HG02981 (cell line): Measurements from ENCODE around the gene VPS33B.
"Not testable (repeated sequence)": the region's sequence is repeated elsewhere in the genome, so short reads cannot be mapped to it uniquely, and the experiment has no call there.

Source experiments
- ATAC-seq: cut with Tn5 transposase; IDR thresholded peaks from one replicate; pipeline ENCODE4 v1.9.1; 2021; ENCODE audit warnings: mild to moderate bottlenecking, moderate library complexity; ENCODE audit not compliant: unreplicated experiment

The VPS33B gene

DNA sequence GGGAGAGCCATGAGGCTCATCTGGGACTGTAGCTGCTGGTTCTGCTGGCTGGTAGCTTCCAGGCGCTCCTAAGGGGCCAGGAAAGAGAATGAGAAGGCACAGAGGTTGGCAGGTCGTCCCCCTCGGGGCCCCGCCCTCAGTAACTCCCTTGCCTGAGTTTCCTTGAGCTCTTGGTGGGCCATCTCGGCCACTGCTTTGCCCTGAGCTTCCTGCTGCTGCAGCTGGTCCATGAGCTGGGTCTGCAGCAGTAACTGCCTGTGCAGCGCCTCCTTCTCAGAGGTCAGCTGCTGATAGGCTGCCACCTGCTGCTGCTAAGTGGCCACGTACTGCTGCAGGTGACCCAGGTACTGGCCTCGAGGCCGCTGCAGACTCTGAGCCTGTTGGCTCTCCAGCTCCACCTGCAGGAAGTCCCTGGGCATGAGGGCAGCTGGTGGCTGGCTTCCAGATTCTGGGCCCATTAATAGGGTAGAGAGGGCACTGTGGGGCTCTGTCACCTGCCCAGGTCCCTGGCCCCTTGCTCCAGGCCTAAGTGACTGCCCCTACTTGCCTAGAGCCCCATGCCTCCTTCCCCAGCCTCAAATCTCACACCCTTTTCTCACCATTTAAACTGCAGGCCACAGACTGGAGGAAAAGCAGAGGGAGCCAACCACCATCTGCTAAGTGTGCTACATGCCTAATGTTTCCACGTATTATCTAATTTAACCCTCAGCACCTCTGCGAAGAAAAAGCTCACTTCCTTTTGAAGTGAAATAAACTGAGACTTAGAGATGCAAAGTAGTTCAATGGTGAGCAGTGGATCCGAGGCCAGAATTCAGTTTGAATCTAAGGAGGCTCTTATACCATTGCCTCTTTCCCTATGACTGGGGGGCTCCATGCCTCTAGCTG lies 10.8 kb upstream of the VPS33B start:
- ATAC-seq: no peak

DNA sequence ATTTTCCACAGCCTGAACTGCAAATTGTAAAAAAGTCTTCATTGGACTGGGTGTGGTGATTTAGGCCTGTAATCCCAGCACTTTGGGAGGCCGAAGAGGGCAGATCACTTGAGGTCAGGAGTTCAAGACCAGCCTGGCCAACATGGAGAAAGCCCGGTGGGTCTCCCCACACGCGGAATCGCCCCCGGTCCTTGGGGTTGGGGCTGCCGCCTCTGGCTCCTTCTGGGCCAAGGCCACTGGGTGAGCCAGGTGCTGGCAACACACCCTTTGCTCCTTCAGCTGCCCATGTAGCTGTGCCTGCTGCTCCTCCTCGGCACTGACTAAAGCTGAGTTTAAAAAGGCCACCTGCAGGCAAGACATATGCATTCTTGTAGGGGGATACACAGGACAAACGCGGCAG lies 9.4 kb upstream of the VPS33B start:
- no peak for ATAC-seq

DNA sequence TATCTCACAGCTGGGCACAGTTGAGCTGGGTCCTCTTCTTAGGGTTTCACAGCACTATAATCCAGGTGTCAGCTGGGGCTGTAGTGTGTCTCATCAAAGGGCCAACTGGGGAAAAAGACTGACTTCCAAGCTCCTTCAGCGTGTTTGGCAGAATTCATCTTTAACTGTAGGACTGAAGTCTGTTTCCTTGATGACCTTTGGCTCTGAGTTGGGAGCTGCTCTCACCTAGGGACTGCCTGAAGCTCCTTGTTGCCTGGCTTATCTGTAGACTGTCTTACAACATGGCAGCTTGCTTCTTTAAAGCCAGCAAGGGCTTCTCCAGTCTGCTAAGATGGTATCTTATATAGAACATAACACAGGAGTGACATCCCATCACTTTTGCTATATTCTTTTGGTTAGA lies 5.3 kb upstream of the VPS33B start:
- no peak for ATAC-seq

DNA sequence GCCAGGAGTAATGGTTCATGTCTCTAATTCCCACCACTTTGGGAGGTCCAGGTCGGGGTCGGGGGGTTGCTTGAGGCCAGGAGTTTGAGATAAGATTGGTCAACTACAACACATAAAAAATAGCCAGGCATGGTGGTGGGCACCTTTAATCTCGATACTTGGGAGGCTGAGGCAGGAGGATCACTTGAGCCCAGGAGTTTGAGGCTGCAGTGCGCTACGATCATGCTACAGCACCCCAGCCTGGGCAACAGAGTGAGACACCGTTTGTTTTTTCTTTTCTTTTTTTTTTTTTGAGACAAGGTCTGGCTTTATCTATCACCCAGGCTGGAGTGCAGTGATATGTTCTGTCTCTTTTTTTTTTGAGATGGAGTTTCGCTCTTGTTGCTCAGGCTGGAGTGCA lies 1.3 kb upstream of the VPS33B start:
- ATAC-seq: no peak

DNA sequence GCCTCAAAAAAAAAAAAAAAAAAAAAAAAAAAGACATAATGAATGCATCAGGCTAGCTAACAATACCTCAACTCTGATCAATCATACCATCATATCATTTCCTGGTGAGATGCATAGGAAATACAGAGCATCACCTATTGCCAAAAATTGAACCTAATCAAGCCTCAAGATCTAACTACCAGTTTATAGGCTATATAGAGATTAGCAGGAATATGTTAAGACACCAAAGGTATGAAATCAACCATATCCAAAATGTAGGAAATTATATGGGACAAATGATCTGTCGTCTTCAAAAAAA lies 387 bp upstream of the VPS33B start:
- no peak for ATAC-seq

DNA sequence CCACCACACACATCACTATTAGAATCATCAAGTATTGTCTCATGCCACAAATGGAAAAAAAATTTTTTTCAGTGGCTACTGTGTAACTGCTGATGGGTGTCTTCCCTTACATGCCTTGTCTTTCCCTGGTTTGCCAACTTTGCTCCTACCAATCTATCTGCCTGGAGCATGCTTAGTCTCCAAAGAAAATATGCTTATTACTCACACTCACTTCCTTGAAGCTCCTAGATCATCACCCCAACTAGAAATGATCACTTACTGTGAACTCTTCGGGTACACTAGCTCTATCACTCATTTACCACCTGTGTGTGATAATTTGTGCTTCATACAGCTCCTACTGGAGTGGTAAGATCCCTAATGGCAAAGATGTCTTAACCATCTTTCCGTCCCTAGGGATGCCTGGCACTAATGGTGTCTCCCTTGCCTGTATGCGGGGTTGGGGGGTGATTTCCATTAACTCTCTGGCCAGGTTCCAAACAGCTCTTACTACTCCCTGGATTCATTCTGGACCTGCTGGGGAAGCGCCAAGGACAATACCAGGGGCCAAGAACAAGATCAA lies 799 bp downstream of the VPS33B start:
- peak; percentile 21 for ATAC-seq

DNA sequence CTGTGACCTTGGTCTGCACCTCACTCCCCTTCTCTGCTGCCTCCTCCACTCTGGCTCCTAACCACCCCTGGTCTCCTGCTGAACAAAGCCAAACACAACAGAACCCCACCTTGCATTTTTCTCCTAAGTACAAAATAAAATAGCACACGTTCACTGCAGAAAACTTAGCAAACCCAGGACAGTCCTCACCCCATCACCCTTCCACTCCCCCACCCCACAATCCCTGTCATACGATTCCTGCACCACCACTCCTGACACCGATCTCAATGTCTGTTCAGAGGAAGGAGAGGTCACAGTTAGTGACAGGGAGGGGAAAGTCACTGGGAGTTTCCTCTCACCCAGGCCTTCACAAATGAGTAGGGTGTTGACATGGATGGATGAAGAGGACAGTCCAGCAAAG lies 4.2 kb downstream of the VPS33B start:
- no peak for ATAC-seq

DNA sequence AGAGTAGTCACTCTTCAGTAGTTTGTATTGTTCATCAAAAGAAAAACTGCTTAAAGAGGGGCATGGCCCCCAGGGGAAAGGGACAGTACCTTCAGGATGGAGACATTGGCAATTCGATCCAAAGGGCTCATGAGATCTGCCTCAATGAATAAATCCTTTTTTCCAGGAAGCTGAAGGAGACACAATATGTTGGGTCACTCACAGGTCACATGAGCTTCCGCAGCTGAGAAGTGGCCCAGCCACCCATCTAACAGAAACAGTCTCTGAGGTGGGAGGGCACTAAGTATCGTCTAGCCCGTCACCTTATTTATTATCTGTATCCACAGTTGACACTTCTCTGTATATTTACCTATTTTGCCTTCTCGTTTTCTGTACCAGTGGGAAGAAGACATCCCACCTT lies 4.7 kb downstream of the VPS33B start:
- no peak for ATAC-seq

DNA sequence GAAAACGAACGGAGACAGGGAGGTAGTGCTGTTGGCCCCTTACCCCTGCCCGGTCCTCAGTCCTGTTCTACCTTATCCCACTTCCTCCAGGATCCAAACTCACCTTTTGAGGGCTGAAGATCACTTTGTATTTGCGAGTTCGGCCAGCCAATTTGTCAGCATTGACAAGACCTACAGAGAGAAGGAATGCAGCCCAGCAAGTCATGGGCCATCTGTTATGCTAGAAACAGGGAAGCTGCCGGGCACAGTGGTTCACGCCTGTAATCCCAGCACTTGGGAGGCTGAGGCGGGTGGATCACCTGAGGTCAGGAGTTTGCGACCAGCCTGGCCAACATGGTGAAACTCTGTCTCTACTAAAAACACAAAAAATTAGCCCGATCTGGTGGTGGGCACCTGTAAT lies 8.7 kb downstream of the VPS33B start:
- ATAC-seq: not testable (repeated sequence)

DNA sequence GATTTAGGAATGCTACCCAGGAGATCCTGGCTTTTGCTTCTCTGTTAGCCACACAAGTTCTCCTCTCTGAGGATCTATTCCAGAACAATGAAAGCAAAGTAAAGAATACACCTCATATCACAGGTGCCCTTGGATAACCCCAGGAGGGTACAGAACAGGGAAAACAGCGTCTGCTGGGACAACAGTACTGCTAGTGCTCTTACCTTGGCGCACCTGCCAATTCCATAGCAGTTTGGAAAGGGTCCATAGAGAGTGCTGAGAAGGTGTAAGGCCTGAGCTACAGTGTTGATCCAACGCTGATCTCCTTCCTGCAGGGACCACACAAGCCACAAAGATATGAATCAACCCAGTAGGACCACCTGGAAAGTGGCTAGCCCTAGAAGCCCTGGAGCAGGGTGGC lies 15.1 kb downstream of the VPS33B start:
- ATAC-seq: no peak

DNA sequence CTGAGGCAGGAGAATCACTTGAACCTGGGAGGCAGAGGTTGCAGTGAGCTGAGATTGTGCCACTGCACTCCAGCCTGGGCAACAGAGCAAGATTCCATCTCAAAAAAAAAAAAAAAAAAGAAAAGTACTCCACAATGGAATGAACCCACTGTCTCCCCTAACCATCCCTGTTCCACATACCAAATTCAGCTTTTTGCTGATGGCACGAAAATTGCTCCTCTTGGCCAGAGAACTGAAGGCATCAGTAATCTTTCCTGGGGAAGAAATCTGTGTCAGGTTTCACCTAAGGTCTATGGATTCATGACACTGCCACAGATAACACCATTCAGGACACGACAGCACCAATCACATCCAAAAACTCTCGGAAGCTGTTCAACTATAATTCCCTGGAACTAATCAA lies 21.2 kb downstream of the VPS33B start:
- no peak for ATAC-seq

DNA sequence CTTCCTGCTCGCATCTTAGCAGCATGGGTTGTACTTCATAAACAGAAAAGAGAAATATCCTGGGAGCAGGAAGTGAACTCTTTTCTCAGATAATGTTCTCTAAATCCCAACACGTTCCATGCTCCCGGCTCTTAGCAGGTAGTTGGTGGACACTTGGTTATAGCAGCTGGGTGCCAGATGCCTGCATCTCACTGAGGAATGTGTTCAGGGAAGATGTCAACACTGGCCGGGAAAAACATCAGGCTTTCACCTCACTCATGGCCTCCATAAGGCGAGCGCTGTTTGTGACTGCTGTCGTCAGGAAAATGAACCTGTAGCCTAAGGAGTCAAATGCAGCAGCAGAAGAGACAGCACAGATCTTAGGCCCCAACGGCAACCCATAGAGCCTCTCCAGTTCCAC lies 23.7 kb downstream of the VPS33B start:
- no peak for ATAC-seq

DNA sequence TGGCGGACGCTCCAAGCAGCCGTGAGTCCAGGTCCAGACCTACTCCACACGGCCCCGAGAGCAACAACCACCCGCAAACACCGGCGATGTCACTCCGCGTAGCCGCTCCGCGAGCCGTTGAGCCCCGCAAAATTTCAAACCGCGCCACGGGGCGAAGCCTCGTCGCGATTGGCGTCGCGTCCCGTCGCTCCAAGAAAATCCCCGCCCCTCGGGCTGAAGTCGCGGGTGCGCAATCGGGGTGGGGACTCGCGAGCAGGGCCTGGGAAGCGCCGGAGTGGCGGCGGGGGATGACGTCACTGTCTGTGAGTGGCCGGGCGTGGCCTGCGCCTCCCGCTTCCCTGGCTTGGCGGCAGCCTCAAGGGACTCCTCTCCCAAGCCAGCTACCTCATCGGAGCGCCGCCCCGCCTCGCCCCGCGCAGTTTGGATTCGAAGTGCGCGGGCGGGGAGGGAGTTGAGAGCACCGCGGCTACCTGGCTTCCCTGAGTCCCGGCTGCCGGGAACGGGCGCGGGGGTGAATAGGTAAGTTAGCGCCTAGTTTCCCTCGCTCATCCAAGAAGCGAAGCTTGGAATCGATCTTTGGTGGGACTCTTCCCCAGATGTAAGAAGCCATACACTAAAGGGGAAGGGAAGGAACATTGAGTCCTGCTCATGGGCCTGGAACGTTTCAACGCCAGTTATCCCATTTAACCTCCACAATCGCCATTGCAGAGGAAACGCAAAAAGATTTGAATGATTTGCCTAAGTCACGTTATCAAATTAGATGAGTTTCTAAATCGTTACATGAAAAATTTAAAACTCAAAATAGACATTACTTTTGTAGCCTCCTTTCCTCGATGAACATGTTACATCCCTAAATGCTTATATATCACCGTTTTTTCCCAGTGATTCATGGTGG lies 27.7 kb downstream of the VPS33B start, which contains the start of gene PRC1:
Gene PRC1 (minus strand): TSS at position 119 of the 895 bp plus-strand sequence. CDS start 118 bp downstream, at position 1.
- ATAC-seq: peak; percentile 94

DNA sequence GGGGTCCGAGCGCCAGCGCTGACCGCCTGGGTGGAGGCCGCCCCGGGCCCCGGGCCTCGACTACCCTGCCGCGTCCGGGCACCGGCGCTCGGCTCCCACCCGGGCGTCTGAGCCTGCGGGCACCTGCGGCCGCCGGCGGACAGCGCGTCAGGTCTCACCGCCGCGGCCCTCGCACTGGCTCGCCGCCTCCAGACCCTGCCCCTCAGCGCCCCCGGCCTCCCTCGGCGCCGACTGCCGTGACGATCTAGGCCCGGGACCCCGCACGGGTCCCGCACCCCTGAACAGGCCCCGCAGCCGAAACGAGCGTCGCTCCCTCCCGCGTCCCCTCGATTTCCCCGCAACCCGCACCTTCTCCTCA lies 28.4 kb downstream of the VPS33B start:
- ATAC-seq: peak; percentile 13

DNA sequence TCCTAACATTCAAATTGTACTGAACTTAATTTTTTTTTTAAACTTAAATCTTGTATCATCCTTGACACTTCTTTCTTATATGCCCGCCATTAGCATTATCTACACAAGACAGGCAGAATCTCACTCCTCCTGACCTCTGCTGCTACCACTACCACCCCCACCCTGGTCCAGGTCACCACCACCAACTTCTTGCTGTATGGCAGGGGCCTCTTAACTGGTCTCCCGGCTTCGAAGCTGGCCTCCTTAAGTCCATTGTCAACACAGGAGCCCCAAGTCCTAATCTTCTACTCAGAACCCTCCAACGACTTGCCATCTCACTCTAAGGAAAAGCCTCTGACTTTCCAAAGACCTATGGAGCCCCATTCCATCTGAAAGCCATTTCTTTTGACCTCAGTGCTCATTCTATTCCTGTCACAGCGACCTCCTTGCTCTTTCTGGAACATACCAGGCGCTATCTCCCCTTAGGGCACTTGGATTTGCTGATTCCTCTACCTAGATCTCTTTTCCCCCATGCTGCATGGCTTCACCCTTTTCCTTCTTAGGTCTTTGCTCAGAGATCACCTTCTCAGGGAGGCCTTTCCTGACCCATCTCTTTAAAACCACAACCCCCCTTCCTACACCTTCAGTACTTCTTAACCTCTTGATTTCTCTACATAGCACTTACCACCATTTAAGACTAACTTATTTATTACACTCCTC lies 30.7 kb downstream of the VPS33B start:
- ATAC-seq: no peak

DNA sequence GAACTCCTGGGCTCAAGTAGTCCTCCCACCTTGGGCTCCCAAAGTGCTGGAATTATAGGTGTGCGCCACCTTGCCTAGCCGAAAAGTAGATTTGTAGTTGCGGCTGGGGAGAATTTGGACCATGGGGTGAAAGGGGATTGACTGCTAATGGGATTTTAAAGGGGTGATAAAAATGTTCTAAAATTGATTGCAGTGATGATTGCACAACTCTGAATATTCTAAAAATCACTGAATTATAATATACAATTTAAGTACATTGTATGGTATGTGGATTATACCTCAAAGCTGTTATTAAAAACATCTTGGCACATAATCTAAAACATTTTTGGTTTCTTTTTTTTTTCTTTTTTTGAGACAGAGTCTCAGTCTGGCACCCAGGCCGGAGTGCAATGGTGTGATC lies 31.9 kb downstream of the VPS33B start:
- no peak for ATAC-seq

DNA sequence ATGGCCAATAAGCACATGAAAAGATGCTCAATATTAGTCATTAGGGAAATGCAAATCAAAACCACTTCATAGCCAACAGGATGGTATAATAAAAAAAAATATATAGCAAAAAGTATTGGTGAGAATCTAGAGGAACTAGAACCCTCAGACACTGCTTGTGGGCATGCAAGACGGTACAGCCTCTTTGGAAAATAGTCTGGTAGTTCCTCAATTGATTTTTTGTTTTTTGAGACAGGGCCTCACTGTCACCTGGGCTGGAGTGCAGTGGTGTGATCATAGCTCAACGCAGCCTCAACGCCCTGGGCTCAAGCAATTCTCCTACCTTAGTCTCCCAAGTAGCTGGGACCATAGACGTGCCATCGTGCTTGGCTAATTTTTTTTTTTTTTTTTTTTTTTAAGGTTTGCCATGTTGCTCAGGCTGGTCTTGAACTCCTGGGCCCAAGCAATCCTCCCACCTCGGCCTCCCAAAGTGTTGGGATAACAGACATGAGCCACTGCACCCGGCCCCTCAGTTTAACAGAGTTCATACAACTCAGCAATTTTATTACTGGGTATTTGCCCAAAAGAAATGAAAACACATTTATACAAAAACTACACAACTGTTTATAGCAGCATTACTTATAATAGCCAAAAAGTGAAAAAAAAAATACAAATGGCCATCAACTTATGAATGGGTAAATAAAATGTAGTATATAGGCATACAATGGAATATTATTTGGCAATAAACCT lies 33.2 kb downstream of the VPS33B start:
- no peak for ATAC-seq

DNA sequence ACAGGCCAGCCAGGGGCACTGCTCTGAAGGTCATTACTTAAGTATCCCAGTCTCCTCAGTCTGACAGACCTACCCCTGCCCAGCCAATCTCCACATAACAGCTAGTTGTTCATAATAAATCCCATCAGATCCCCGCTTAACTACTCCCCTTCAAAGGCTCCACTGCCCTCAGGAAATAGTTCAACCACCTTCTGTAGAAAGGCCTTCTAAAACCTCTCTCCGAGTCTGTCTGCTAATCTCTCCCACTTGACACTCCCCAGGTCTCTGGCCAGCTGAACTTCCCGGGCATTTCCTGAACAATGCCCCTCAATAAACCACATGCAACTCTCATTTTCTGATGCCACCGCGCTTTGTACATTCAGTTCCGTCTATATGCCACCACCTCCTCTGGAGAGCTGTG lies 34.1 kb downstream of the VPS33B start:
- ATAC-seq: no peak

DNA sequence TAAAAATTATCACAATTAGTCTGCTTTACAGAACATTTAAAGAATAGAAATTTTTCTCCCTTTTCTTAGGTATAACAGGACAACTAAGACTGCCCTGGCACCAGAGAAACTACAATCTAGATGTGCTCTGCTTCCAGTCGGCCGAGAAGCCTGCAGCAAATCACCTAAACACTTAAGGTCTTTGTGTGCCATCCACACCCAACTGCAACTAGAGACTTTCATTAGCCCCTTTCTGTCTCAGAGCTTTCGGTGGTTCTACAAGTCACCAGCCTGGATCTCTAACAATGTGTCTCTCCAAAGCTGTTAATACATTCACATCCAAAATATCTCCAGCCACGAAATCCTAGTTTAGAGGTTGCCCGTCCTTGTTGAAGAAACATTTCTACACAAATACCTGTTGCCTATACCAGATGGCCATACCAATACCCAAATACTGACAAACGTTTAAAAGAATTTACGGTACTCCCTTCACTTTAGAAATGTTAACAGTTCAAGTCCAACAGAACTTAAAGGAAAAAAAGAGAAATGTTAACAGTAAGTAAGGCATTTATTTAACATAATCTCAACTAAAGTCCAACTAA lies 34.7 kb downstream of the VPS33B start:
- ATAC-seq: no peak

DNA sequence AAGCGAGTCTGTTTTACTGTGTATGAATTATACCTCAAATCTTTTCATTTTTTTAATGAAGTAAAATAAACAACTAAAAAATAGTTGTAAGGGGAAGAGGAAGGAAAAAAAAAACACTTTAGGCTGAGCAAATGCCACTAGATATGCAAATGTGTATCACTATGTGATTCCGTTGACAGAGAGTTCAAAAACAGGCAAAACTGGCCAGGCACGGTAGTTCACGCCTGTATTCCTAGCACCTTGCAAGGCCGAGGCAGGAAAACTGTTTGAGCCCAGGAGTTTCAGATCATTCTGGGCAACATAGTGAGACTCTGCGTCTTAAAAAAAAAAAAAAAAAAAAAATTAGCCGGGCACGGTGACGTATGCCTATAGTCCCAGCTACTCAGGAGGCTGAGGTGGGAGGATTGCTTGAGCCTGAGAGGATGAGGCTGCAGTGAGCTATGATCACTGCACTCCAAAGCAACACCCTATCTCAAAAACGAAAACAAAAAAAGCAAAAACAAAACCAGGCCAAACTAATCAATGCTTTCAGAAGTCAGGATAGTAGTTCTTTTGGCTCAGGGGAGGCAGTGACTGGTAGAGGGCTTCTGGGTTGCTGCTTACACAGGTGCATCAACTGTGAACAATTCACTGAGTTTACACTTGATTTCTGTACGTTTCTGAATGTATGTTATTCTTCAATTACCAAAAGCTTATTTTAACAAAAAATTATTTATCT lies 35.4 kb downstream of the VPS33B start:
- no peak for ATAC-seq
